GM19438 (cell line): ENCODE data around the gene GDPD1.
"Not testable (repeated sequence)": the region's sequence is repeated elsewhere in the genome, so short reads cannot be mapped to it uniquely, and the experiment has no call there.

Experiments
- ATAC-seq: cut with Tn5 transposase; IDR thresholded peaks from one replicate; pipeline ENCODE4 v1.9.1; 2021; ENCODE audit warnings: low read depth; ENCODE audit not compliant: unreplicated experiment

GDPD1 gene

GRCh38 chr17:59220328-59221158 lies at the start of gene GDPD1:
GDPD1 (plus strand) TSS chr17:59220511; CDS start chr17:59220610, 99 bp downstream.
- ATAC-seq: peak; percentile 96

- ATAC-seq: no peak
Measured at GRCh38 chr17:59172436-59173004, 47.8 kb upstream of the GDPD1 start.

- no peak for ATAC-seq
Measured at GRCh38 chr17:59174671-59175070, 45.6 kb upstream of the GDPD1 start.

- no peak for ATAC-seq
Measured at GRCh38 chr17:59175076-59175475, 45.2 kb upstream of the GDPD1 start.

GRCh38 chr17:59178266-59178985 lies 41.9 kb upstream of the GDPD1 start:
- no peak for ATAC-seq

- not testable (repeated sequence) for ATAC-seq
Measured at GRCh38 chr17:59179601-59180000, 40.7 kb upstream of the GDPD1 start.

GRCh38 chr17:59180626-59181025 lies 39.7 kb upstream of the GDPD1 start:
- no peak for ATAC-seq

- ATAC-seq: no peak
Measured at GRCh38 chr17:59181481-59181880, 38.8 kb upstream of the GDPD1 start.

GRCh38 chr17:59185997-59186396 lies 34.3 kb upstream of the GDPD1 start:
- no peak for ATAC-seq

- ATAC-seq: no peak
Measured at GRCh38 chr17:59186850-59187249, 33.5 kb upstream of the GDPD1 start.

- ATAC-seq: no peak
Measured at GRCh38 chr17:59190806-59191205, 29.5 kb upstream of the GDPD1 start.

- no peak for ATAC-seq
Measured at GRCh38 chr17:59193336-59193862, 26.9 kb upstream of the GDPD1 start.

- no peak for ATAC-seq
Measured at GRCh38 chr17:59199398-59199797, 20.9 kb upstream of the GDPD1 start.

GRCh38 chr17:59202320-59202719 lies 18.0 kb upstream of the GDPD1 start:
- no peak for ATAC-seq

- ATAC-seq: no peak
Measured at GRCh38 chr17:59219370-59219769, 941 bp upstream of the GDPD1 start.

GRCh38 chr17:59219992-59220327 lies 351 bp upstream of the GDPD1 start:
- no peak for ATAC-seq

GRCh38 chr17:59221159-59221847 lies 992 bp downstream of the GDPD1 start:
- ATAC-seq: no peak

- no peak for ATAC-seq
Measured at GRCh38 chr17:59223813-59224212, 3.5 kb downstream of the GDPD1 start.

GRCh38 chr17:59228588-59228987 lies 8.3 kb downstream of the GDPD1 start:
- not testable (repeated sequence) for ATAC-seq

- no peak for ATAC-seq
Measured at GRCh38 chr17:59230764-59231163, 10.5 kb downstream of the GDPD1 start.

GRCh38 chr17:59234631-59235030 lies 14.3 kb downstream of the GDPD1 start:
- ATAC-seq: no peak
